GM12878 (cell line): ENCODE results near the gene BGLAP. TPM values are rescaled to one million over a fixed set of nuclear protein-coding genes. Genes with fewer than 3 reads are reported as not detected.

Source experiments
- ATF7 ChIP-seq: fragments of 450-650 bp; IDR thresholded peaks from 2 replicates; pipeline ENCODE4 v1.6.1; 2016; ENCODE audit warnings: low read depth, mild to moderate bottlenecking
- BRCA1 ChIP-seq: IDR thresholded peaks from 2 replicates; pipeline ENCODE4 v1.6.1; 2011; ENCODE audit warnings: low read depth, low read length, improper control_type of control experiment
- CBFB ChIP-seq: IDR thresholded peaks from 2 replicates; pipeline ENCODE4 v1.6.1; 2016; ENCODE audit warnings: antibody characterized with exemption, low read depth
- CREM ChIP-seq: IDR thresholded peaks from 2 replicates; pipeline ENCODE4 v1.6.1; 2014; ENCODE audit warnings: antibody characterized with exemption, low read depth
- HDAC2 ChIP-seq: fragments of 200-600 bp; sonication (generic); IDR thresholded peaks from 2 replicates; pipeline ENCODE4 v1.6.1; 2017
- MTA2 ChIP-seq: fragments of 450-650 bp; IDR thresholded peaks from 2 replicates; pipeline ENCODE4 v1.6.1; 2016; ENCODE audit warnings: low read depth, mild to moderate bottlenecking, moderate library complexity
- NFIC ChIP-seq: IDR thresholded peaks from 2 replicates; pipeline ENCODE4 v1.6.1; 2012; ENCODE audit warnings: low read depth, mild to moderate bottlenecking, inconsistent platforms, low read length, moderate library complexity
- NFYA ChIP-seq: IDR thresholded peaks from 2 replicates; pipeline ENCODE4 v1.6.1; 2011; ENCODE audit warnings: low read depth, mild to moderate bottlenecking, low read length, improper control_type of control experiment, borderline replicate concordance
- PML ChIP-seq: IDR thresholded peaks from 2 replicates; pipeline ENCODE4 v1.6.1; 2012; ENCODE audit warnings: low read length, inconsistent platforms
- RFX5 ChIP-seq: IDR thresholded peaks from 2 replicates; pipeline ENCODE4 v1.6.1; 2011; ENCODE audit warnings: low read depth, low read length, improper control_type of control experiment
- RUNX3 ChIP-seq: IDR thresholded peaks from 2 replicates; pipeline ENCODE4 v1.6.1; 2012; ENCODE audit warnings: low read length, inconsistent platforms
- SIN3A ChIP-seq: IDR thresholded peaks from 2 replicates; pipeline ENCODE4 v1.6.1; 2012; ENCODE audit warnings: low read depth, low read length, improper control_type of control experiment
- SIX5 ChIP-seq: IDR thresholded peaks from 2 replicates; pipeline ENCODE4 v1.6.1; 2011; ENCODE audit warnings: mild to moderate bottlenecking, low read depth, low read length, moderate library complexity; ENCODE audit not compliant: severe bottlenecking
- STAT1 ChIP-seq: fragments of 450-650 bp; conservative IDR thresholded peaks from 2 replicates; pipeline ENCODE4 v1.6.1; 2014; ENCODE audit warnings: antibody characterized with exemption, mild to moderate bottlenecking
- STAT3 ChIP-seq: IDR thresholded peaks from 2 replicates; pipeline ENCODE4 v1.6.1; 2011; ENCODE audit warnings: low read depth, low read length, improper control_type of control experiment
- WRNIP1 ChIP-seq: IDR thresholded peaks from 2 replicates; pipeline ENCODE4 v1.6.1; 2011; ENCODE audit warnings: low read depth, low read length, improper control_type of control experiment, borderline replicate concordance
- YY1 ChIP-seq: IDR thresholded peaks from 2 replicates; pipeline ENCODE4 v1.6.1; 2011; ENCODE audit warnings: low read depth, mild to moderate bottlenecking, low read length
- ZNF217 ChIP-seq: fragments of 450-650 bp; IDR thresholded peaks from 2 replicates; pipeline ENCODE4 v1.6.1; 2017; ENCODE audit warnings: antibody characterized with exemption, mild to moderate bottlenecking
- polyA plus RNA-seq, 11 experiments: library from polyadenylated mRNA; depleted of rRNA in 4 of 11; unstranded in 6 of 11; stranded (reverse) in 5 of 11; fragments of >200 nt; fragmentation: Nextera tagmentation in 4 of 11; fragmentation: Illumina TruSeq in 1 of 11; extraction: Ambion mirVana in 4 of 11; extraction: Trizol in 1 of 11; gene quantifications; 1 replicate in 1 of 11; 2 replicates in 10 of 11; pipeline versions ENCODE4 v1.2.1 to v1.2.3, GENCODE V29; 2011 to 2016; ENCODE audit warnings: inconsistent platforms in 2 of 11, missing spikeins in 2 of 11, low read depth in 1 of 11
- total RNA-seq, 4 experiments: library from RNA; depleted of rRNA in 3 of 4; stranded (reverse); fragments of >200 nt in 3 of 4; fragmentation: Illumina TruSeq in 1 of 4; extraction: Trizol in 1 of 4; gene quantifications; 2 replicates each; pipeline versions ENCODE4 v1.2.1 to v1.2.3, GENCODE V29; 2013 to 2021
- TF ChIP-seq, protein P1 (sequence below): IDR thresholded peaks from 2 replicates; pipeline ENCODE4 v1.6.1; 2011; ENCODE audit warnings: low read depth, low read length, improper control_type of control experiment, borderline replicate concordance
- TF ChIP-seq, protein P2 (sequence below): fragments of 450-650 bp; IDR thresholded peaks from 2 replicates; pipeline ENCODE4 v1.6.1; 2017; ENCODE audit warnings: mild to moderate bottlenecking, moderate library complexity
- TF ChIP-seq, protein P3 (sequence below): fragments of 450-650 bp; IDR thresholded peaks from 2 replicates; pipeline ENCODE4 v1.6.1; 2016; ENCODE audit warnings: mild to moderate bottlenecking, moderate library complexity, borderline replicate concordance
- TF ChIP-seq, protein P4 (sequence below): IDR thresholded peaks from 2 replicates; pipeline ENCODE4 v1.6.1; 2012; ENCODE audit warnings: low read depth, low read length, improper control_type of control experiment

The BGLAP gene
- total and polyA plus RNA-seq, 10 of the 15 experiments (the other 5 are each of a cell fraction or from before 2014, with no cell fraction given), result 0.20 to 1.8 (median 0.40) TPM; not detected in 3

- TF ChIP-seq, protein P1, sequence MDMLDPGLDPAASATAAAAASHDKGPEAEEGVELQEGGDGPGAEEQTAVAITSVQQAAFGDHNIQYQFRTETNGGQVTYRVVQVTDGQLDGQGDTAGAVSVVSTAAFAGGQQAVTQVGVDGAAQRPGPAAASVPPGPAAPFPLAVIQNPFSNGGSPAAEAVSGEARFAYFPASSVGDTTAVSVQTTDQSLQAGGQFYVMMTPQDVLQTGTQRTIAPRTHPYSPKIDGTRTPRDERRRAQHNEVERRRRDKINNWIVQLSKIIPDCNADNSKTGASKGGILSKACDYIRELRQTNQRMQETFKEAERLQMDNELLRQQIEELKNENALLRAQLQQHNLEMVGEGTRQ, result no peak
- TF ChIP-seq WRNIP1 (no peak), PML (peak; percentile 97), CREM (peak; percentile 89), RUNX3 (peak; percentile 79), NFYA (no peak), NFIC (no peak), CBFB (peak; percentile 98), ZNF217 (no peak), STAT3 (no peak), BRCA1 (peak; percentile 97), YY1 (peak; percentile 99), ATF7 (peak; percentile 67), STAT1 (peak; percentile 90; the same call in 1 of the 2 replicates), SIN3A (peak; percentile 93), RFX5 (no peak), SIX5 (peak; percentile 86), HDAC2 (no peak), MTA2 (no peak)
- TF ChIP-seq, protein P2, sequence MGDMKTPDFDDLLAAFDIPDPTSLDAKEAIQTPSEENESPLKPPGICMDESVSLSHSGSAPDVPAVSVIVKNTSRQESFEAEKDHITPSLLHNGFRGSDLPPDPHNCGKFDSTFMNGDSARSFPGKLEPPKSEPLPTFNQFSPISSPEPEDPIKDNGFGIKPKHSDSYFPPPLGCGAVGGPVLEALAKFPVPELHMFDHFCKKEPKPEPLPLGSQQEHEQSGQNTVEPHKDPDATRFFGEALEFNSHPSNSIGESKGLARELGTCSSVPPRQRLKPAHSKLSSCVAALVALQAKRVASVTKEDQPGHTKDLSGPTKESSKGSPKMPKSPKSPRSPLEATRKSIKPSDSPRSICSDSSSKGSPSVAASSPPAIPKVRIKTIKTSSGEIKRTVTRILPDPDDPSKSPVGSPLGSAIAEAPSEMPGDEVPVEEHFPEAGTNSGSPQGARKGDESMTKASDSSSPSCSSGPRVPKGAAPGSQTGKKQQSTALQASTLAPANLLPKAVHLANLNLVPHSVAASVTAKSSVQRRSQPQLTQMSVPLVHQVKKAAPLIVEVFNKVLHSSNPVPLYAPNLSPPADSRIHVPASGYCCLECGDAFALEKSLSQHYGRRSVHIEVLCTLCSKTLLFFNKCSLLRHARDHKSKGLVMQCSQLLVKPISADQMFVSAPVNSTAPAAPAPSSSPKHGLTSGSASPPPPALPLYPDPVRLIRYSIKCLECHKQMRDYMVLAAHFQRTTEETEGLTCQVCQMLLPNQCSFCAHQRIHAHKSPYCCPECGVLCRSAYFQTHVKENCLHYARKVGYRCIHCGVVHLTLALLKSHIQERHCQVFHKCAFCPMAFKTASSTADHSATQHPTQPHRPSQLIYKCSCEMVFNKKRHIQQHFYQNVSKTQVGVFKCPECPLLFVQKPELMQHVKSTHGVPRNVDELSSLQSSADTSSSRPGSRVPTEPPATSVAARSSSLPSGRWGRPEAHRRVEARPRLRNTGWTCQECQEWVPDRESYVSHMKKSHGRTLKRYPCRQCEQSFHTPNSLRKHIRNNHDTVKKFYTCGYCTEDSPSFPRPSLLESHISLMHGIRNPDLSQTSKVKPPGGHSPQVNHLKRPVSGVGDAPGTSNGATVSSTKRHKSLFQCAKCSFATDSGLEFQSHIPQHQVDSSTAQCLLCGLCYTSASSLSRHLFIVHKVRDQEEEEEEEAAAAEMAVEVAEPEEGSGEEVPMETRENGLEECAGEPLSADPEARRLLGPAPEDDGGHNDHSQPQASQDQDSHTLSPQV, result no peak
- TF ChIP-seq, protein P3, sequence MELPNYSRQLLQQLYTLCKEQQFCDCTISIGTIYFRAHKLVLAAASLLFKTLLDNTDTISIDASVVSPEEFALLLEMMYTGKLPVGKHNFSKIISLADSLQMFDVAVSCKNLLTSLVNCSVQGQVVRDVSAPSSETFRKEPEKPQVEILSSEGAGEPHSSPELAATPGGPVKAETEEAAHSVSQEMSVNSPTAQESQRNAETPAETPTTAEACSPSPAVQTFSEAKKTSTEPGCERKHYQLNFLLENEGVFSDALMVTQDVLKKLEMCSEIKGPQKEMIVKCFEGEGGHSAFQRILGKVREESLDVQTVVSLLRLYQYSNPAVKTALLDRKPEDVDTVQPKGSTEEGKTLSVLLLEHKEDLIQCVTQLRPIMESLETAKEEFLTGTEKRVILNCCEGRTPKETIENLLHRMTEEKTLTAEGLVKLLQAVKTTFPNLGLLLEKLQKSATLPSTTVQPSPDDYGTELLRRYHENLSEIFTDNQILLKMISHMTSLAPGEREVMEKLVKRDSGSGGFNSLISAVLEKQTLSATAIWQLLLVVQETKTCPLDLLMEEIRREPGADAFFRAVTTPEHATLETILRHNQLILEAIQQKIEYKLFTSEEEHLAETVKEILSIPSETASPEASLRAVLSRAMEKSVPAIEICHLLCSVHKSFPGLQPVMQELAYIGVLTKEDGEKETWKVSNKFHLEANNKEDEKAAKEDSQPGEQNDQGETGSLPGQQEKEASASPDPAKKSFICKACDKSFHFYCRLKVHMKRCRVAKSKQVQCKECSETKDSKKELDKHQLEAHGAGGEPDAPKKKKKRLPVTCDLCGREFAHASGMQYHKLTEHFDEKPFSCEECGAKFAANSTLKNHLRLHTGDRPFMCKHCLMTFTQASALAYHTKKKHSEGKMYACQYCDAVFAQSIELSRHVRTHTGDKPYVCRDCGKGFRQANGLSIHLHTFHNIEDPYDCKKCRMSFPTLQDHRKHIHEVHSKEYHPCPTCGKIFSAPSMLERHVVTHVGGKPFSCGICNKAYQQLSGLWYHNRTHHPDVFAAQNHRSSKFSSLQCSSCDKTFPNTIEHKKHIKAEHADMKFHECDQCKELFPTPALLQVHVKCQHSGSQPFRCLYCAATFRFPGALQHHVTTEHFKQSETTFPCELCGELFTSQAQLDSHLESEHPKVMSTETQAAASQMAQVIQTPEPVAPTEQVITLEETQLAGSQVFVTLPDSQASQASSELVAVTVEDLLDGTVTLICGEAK, result peak; percentile 100
- TF ChIP-seq, protein P4, sequence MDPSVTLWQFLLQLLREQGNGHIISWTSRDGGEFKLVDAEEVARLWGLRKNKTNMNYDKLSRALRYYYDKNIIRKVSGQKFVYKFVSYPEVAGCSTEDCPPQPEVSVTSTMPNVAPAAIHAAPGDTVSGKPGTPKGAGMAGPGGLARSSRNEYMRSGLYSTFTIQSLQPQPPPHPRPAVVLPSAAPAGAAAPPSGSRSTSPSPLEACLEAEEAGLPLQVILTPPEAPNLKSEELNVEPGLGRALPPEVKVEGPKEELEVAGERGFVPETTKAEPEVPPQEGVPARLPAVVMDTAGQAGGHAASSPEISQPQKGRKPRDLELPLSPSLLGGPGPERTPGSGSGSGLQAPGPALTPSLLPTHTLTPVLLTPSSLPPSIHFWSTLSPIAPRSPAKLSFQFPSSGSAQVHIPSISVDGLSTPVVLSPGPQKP, result peak; percentile 92
These were observed 40.7 kb downstream of the BGLAP start, which contains the start of gene SMG5 (continued) for GRCh38 chr1:156282479-156283222.
